WTC11 (cell line): ENCODE data around the gene LRRC3B. TPM values are rescaled to one million over a fixed set of nuclear protein-coding genes. Genes with fewer than 3 reads are reported as not detected.

Source experiments
- ATAC-seq: fragments of 200-7000 bp; cut with Tn5 transposase; 2 replicates; pipeline ENCODE4 v1.10.0; 2021; ENCODE audit warnings: mild to moderate bottlenecking, moderate library complexity
- CTCF ChIA-PET: fragments of 300-600 bp; sonication (Branson Sonifier 250); formaldehyde crosslinking; loops from one replicate; lab custom pipeline; 2021; ENCODE audit warnings: antibody characterized with exemption; lab: Charles Lee
- POLR2A ChIA-PET: fragments of 350-600 bp; sonication (Branson Sonifier 250); formaldehyde crosslinking; loops from one replicate; lab custom pipeline; 2021; ENCODE audit warnings: antibody characterized with exemption; lab: Charles Lee
- DNase-seq: peaks from one replicate; pipeline ENCODE4 v3.0.0; 2021; ENCODE audit warnings: low spot score
- H3K27ac Mint-ChIP-seq: 2 replicates; pipeline ENCODE4 v1.8.0; 2021; ENCODE audit warnings: mixed read lengths
- H3K27me3 Mint-ChIP-seq: 2 replicates; pipeline ENCODE4 v1.8.0; 2021; ENCODE audit warnings: low read depth, mild to moderate bottlenecking, moderate library complexity, mixed read lengths
- H3K36me3 Mint-ChIP-seq: 2 replicates; pipeline ENCODE4 v1.8.0; 2021; ENCODE audit warnings: mixed read lengths
- H3K4me1 Mint-ChIP-seq: 2 replicates; pipeline ENCODE4 v1.8.0; 2022; ENCODE audit warnings: mixed read lengths
- H3K4me3 Mint-ChIP-seq: 2 replicates; pipeline ENCODE4 v1.8.0; 2021; ENCODE audit warnings: mild to moderate bottlenecking, moderate library complexity, mixed read lengths
- H3K9me3 Mint-ChIP-seq: 2 replicates; pipeline ENCODE4 v1.8.0; 2021; ENCODE audit warnings: mixed read lengths
- AR ChIP-seq: fragments of 250-450 bp; sonication (Bioruptor Pico); IDR thresholded peaks from 2 replicates; pipeline ENCODE4 v1.9.0; 2021; ENCODE audit warnings: mild to moderate bottlenecking
- CREM ChIP-seq: sonication (generic); formaldehyde crosslinking; IDR thresholded peaks from 2 replicates; pipeline ENCODE4 v1.8.1; 2022; ENCODE audit warnings: mild to moderate bottlenecking, missing genetic modification reagents, moderate library complexity
- CTCF ChIP-seq: fragments of 200-600 bp; IDR thresholded peaks from 2 replicates; pipeline ENCODE4 v1.8.0; 2022; ENCODE audit warnings: antibody characterized with exemption
- ELF4 ChIP-seq: sonication (generic); formaldehyde crosslinking; IDR thresholded peaks from 2 replicates; pipeline ENCODE4 v1.8.1; 2022; ENCODE audit warnings: low read depth, mild to moderate bottlenecking, moderate library complexity, missing genetic modification reagents
- ERG ChIP-seq: fragments of 250-450 bp; sonication (Bioruptor Pico); IDR thresholded peaks from 2 replicates; pipeline ENCODE4 v1.8.0; 2021; ENCODE audit warnings: mild to moderate bottlenecking
- ESRRA ChIP-seq: sonication (generic); formaldehyde crosslinking; IDR thresholded peaks from 2 replicates; pipeline ENCODE4 v1.8.1; 2022; ENCODE audit warnings: mild to moderate bottlenecking, missing genetic modification reagents, borderline replicate concordance
- GRHL2 ChIP-seq: fragments of 250-450 bp; sonication (Bioruptor Pico); IDR thresholded peaks from 2 replicates; pipeline ENCODE4 v1.8.0; 2022; ENCODE audit warnings: mild to moderate bottlenecking, moderate library complexity; ENCODE audit not compliant: insufficient replicate concordance, severe bottlenecking
- GTF2I ChIP-seq: fragments of 250-450 bp; sonication (Bioruptor Pico); conservative IDR thresholded peaks from 2 replicates; pipeline ENCODE4 v1.4.0; 2021; ENCODE audit warnings: mild to moderate bottlenecking
- HMGA2 ChIP-seq: fragments of 250-450 bp; sonication (Bioruptor Pico); IDR thresholded peaks from 2 replicates; pipeline ENCODE4 v1.4.0; 2021; ENCODE audit warnings: mild to moderate bottlenecking, moderate library complexity
- HMGXB4 ChIP-seq: sonication (generic); formaldehyde crosslinking; IDR thresholded peaks from 2 replicates; pipeline ENCODE4 v1.8.1; 2023; ENCODE audit warnings: mild to moderate bottlenecking, moderate library complexity, missing genetic modification reagents
- IRF1 ChIP-seq: sonication (generic); formaldehyde crosslinking; IDR thresholded peaks from 2 replicates; pipeline ENCODE4 v1.8.0; 2023; ENCODE audit warnings: missing genetic modification reagents
- JUN ChIP-seq: sonication (generic); formaldehyde crosslinking; IDR thresholded peaks from 2 replicates; pipeline ENCODE4 v1.8.0; 2023; ENCODE audit warnings: mild to moderate bottlenecking, missing genetic modification reagents
- NFATC4 ChIP-seq: fragments of 250-450 bp; sonication (Bioruptor Pico); IDR thresholded peaks from 2 replicates; pipeline ENCODE4 v1.9.0; 2021; ENCODE audit warnings: mild to moderate bottlenecking
- OVOL2 ChIP-seq: fragments of 250-450 bp; sonication (Bioruptor Pico); IDR thresholded peaks from 2 replicates; pipeline ENCODE4 v1.9.0; 2021; ENCODE audit warnings: mild to moderate bottlenecking, borderline replicate concordance
- RELA ChIP-seq: sonication (generic); formaldehyde crosslinking; IDR thresholded peaks from 2 replicates; pipeline ENCODE4 v1.8.1; 2022; ENCODE audit warnings: missing genetic modification reagents, mild to moderate bottlenecking, borderline replicate concordance
- TCF7 ChIP-seq: sonication (generic); formaldehyde crosslinking; IDR thresholded peaks from 2 replicates; pipeline ENCODE4 v1.8.0; 2022; ENCODE audit warnings: mild to moderate bottlenecking, low read depth, missing genetic modification reagents, moderate library complexity
- TEAD1 ChIP-seq: sonication (generic); formaldehyde crosslinking; IDR thresholded peaks from 2 replicates; pipeline ENCODE4 v1.8.0; 2022; ENCODE audit warnings: mild to moderate bottlenecking, missing genetic modification reagents
- ZNF121 ChIP-seq: sonication (generic); formaldehyde crosslinking; IDR thresholded peaks from 2 replicates; pipeline ENCODE4 v1.8.0; 2023; ENCODE audit warnings: missing genetic modification reagents
- total RNA-seq: library from RNA; stranded (reverse); gene quantifications from 3 replicates; pipeline ENCODE4 v1.2.3, GENCODE V29; 2021
- TF ChIP-seq, protein P1 (sequence below): fragments of 250-450 bp; sonication (Bioruptor Pico); IDR thresholded peaks from 2 replicates; pipeline ENCODE4 v1.9.0; 2021; ENCODE audit warnings: moderate library complexity, mild to moderate bottlenecking, inconsistent platforms, borderline replicate concordance
- TF ChIP-seq, protein P2 (sequence below): sonication (generic); formaldehyde crosslinking; IDR thresholded peaks from 2 replicates; pipeline ENCODE4 v1.8.0; 2022; ENCODE audit warnings: mild to moderate bottlenecking, missing genetic modification reagents
- TF ChIP-seq, protein P3 (sequence below): sonication (generic); formaldehyde crosslinking; IDR thresholded peaks from 2 replicates; pipeline ENCODE4 v1.8.1; 2022; ENCODE audit warnings: mild to moderate bottlenecking, missing genetic modification reagents, moderate library complexity, borderline replicate concordance

LRRC3B gene
- total RNA-seq, 1 experiment from 2014 or later = 5.3 TPM

GRCh38 chr3:26589678-26590077 is 32.9 kb upstream of the LRRC3B start:
- ChIA-PET CTCF (no interaction called here), POLR2A (no interaction called here)
- Mint-ChIP-seq H3K36me3 (no peaks in the 10 kb centered on the region), H3K27me3 (no peaks in the 10 kb centered on the region), H3K4me3 (no peak overlapping the region), H3K9me3 (no peaks in the 10 kb centered on the region), H3K27ac (no peak overlapping the region), H3K4me1 (no peaks in the 10 kb centered on the region)
- TF ChIP-seq, protein P1, sequence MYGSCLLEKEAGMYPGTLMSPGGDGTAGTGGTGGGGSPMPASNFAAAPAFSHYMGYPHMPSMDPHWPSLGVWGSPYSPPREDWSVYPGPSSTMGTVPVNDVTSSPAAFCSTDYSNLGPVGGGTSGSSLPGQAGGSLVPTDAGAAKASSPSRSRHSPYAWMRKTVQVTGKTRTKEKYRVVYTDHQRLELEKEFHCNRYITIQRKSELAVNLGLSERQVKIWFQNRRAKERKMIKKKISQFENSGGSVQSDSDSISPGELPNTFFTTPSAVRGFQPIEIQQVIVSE (CRISPR knock-in tag) = no peak
- TF ChIP-seq ELF4 (CRISPR knock-in tag) = no peak
- TF ChIP-seq, protein P2, sequence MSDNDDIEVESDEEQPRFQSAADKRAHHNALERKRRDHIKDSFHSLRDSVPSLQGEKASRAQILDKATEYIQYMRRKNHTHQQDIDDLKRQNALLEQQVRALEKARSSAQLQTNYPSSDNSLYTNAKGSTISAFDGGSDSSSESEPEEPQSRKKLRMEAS (CRISPR knock-in tag) = no peak
- no peak for TF ChIP-seq ERG (CRISPR knock-in tag)
- TF ChIP-seq ESRRA = no peak
- no peak for TF ChIP-seq GTF2I (CRISPR knock-in tag)
- no peak for TF ChIP-seq JUN (CRISPR knock-in tag)
- no peak for TF ChIP-seq HMGXB4 (CRISPR knock-in tag)
- TF ChIP-seq CREM (CRISPR knock-in tag) = no peak
- no peak for TF ChIP-seq ZNF121 (CRISPR knock-in tag)
- TF ChIP-seq TEAD1 (CRISPR knock-in tag) = no peak
- no peak for TF ChIP-seq OVOL2 (CRISPR knock-in tag)
- no peak for TF ChIP-seq CTCF
- TF ChIP-seq GRHL2 = no peak
- no peak for TF ChIP-seq IRF1 (CRISPR knock-in tag)
- TF ChIP-seq NFATC4 (CRISPR knock-in tag) = no peak
- TF ChIP-seq TCF7 (CRISPR knock-in tag) = no peak
- ATAC-seq (no peak), DNase-seq (no peak)

DNA sequence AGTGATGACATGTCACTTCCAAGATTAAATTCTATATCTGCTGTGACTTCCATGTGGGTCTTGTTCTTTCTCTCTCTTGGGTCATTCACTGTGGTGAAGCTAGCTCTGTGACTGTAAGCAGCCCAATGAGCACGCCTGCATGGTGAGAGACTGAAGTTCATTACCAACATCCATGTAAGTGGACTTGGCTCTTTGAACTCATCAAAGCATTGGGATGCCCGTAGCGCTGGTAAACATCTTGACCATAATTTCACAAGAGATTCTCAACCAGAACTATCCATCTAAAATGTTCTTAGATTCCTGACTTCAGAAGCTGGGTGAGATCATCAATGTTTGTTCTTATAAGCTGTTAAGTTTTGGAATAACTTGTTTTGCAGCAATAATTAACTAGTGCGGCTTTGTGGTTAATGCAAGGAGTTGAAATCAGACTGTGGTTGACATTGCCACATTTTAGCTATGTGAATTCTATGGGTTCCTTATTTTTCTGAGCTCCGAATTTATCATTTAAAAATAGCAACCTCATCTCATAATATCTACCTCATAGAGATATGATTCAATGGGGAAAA is 31.6 kb upstream of the LRRC3B start:
- POLR2A ChIA-PET = interaction anchor here (0.7 kb wide), 1 partner anchor 164 kb away, joined by 3 read pairs; no protein-coding TSS in a partner anchor
- TF ChIP-seq HMGA2 (CRISPR knock-in tag) (no peak), RELA (no peak), AR (CRISPR knock-in tag) (no peak)
- TF ChIP-seq, protein P3, sequence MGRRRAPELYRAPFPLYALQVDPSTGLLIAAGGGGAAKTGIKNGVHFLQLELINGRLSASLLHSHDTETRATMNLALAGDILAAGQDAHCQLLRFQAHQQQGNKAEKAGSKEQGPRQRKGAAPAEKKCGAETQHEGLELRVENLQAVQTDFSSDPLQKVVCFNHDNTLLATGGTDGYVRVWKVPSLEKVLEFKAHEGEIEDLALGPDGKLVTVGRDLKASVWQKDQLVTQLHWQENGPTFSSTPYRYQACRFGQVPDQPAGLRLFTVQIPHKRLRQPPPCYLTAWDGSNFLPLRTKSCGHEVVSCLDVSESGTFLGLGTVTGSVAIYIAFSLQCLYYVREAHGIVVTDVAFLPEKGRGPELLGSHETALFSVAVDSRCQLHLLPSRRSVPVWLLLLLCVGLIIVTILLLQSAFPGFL (CRISPR knock-in tag) = no peak
- H3K9me3 Mint-ChIP-seq = no peaks in the 10 kb centered on the region

More for the DNA sequence above, 31.6 kb upstream of the LRRC3B start:
- no peak for DNase-seq
- Mint-ChIP-seq H3K4me1 (no peaks in the 10 kb centered on the region), H3K27me3 (no peaks in the 10 kb centered on the region), H3K36me3 (no peaks in the 10 kb centered on the region), H3K4me3 (no peak overlapping the region), H3K27ac (no peak overlapping the region)
- ATAC-seq = no peak
- CTCF ChIA-PET = no interaction called here
